HCT116 (cell line): ENCODE measurements around the gene ANO2. TPM values are rescaled to one million over a fixed set of nuclear protein-coding genes. Genes with fewer than 3 reads are reported as not detected.

Experiments used
- ATAC-seq: fragments of 200-7000 bp; cut with Tn5 transposase; 2 replicates; pipeline ENCODE4 v1.9.1; 2020; ENCODE audit warnings: mild to moderate bottlenecking, moderate library complexity
- BruUV-seq: library from RNA; stranded (reverse); fragments of 400-500 nt; replicated peaks from 2 replicates; lab custom pipeline; 2021; lab: Mats Ljungman, UMichigan
- CTCF ChIA-PET: fragments of 300-600 bp; sonication (Branson Sonifier 250); formaldehyde crosslinking; loops from one replicate; lab custom pipeline; 2021; ENCODE audit warnings: antibody characterized with exemption; lab: Charles Lee
- POLR2A ChIA-PET: fragments of 300-600, 350-600 bp; sonication (Branson Sonifier 250); formaldehyde crosslinking; loops from one replicate; lab custom pipeline; 2021; ENCODE audit warnings: antibody characterized with exemption; lab: Charles Lee
- RAD21 ChIA-PET, 2 experiments: fragments of 300-600 bp; sonication (Branson Sonifier 250); formaldehyde crosslinking; loops; one replicate each; lab custom pipeline; 2023; ENCODE audit warnings: low total read pairs in 2 of 2; ENCODE audit not compliant: uncharacterized antibody in 2 of 2, unreplicated experiment in 2 of 2, low non-redundant PET in 1 of 2; lab: Charles Lee
- DNase-seq: peaks from one replicate; pipeline ENCODE4 v3.0.0-alpha.2; 2010; ENCODE audit warnings: low read depth, low spot score
- H2AFZ ChIP-seq: fragments of 200-600 bp; shearing (Covaris generic), sonication (generic); 2 replicates; pipeline ENCODE4 v1.6.1; 2017; ENCODE audit warnings: low read depth, mixed run types, mixed read lengths, antibody characterized with exemption, low read length; ENCODE audit not compliant: poor library complexity, severe bottlenecking
- H3K27ac ChIP-seq: 2 replicates; pipeline ENCODE4 v1.5.1; 2012; ENCODE audit warnings: low read depth, low read length
- H3K27me3 ChIP-seq: fragments of 200-600 bp; sonication (generic); 2 replicates; pipeline ENCODE4 v1.6.1; 2016; ENCODE audit warnings: mixed run types, low read length, mixed read lengths; ENCODE audit not compliant: insufficient read depth
- H3K36me3 ChIP-seq, 2 experiments: fragments of 200-500 bp in 1 of 2; fragments of 200-600 bp in 1 of 2; sonication (Bioruptor generic) in 1 of 2; sonication (generic) in 1 of 2; 2 replicates each; pipeline versions ENCODE4 v1.5.1 to v1.6.1; 2014 to 2016; ENCODE audit warnings: low read length in 2 of 2, inconsistent platforms in 1 of 2, mixed read lengths in 1 of 2, mixed run types in 1 of 2; ENCODE audit not compliant: insufficient read depth in 2 of 2, control insufficient read depth in 1 of 2
- H3K4me1 ChIP-seq, 2 experiments: fragments of 200-600 bp in 1 of 2; sonication (generic) in 1 of 2; 2 replicates each; pipeline versions ENCODE4 v1.5.1 to v1.6.1; 2012 to 2017; ENCODE audit warnings: low read length in 2 of 2, inconsistent platforms in 1 of 2, mild to moderate bottlenecking in 1 of 2, mixed read lengths in 1 of 2, mixed run types in 1 of 2, moderate library complexity in 1 of 2; ENCODE audit not compliant: insufficient read depth in 2 of 2, control insufficient read depth in 1 of 2
- H3K4me2 ChIP-seq: fragments of 200-600 bp; sonication (generic); 2 replicates; pipeline ENCODE4 v1.6.1; 2017; ENCODE audit warnings: mixed run types, low read length, mixed read lengths
- H3K4me3 ChIP-seq, 2 experiments: fragments of 200-600 bp in 1 of 2; sonication (generic) in 1 of 2; replicated peaks in 1 of 2; 2 replicates each; pipeline ENCODE4 v1.5.1; 2011 to 2016; ENCODE audit warnings: low read length in 2 of 2, control low read depth in 1 of 2, low read depth in 1 of 2, mild to moderate bottlenecking in 1 of 2, mixed read lengths in 1 of 2, mixed run types in 1 of 2
- H3K79me2 ChIP-seq: fragments of 200-600 bp; sonication (generic); 2 replicates; pipeline ENCODE4 v1.6.1; 2017; ENCODE audit warnings: mild to moderate bottlenecking, mixed run types, low read length, moderate library complexity, mixed read lengths; ENCODE audit not compliant: insufficient read depth
- H3K9ac ChIP-seq: fragments of 200-600 bp; sonication (generic); 2 replicates; pipeline ENCODE4 v1.6.1; 2016; ENCODE audit warnings: low read length, mixed read lengths
- H3K9me2 ChIP-seq: fragments of 200-600 bp; sonication (generic), shearing (Covaris generic); 2 replicates; pipeline ENCODE4 v1.6.1; 2017; ENCODE audit warnings: mixed run types, mild to moderate bottlenecking, moderate library complexity; ENCODE audit not compliant: insufficient read depth
- H3K9me3 ChIP-seq, 2 experiments: fragments of 200-500 bp in 1 of 2; fragments of 200-600 bp in 1 of 2; sonication (Bioruptor generic) in 1 of 2; sonication (generic) in 1 of 2; 2 replicates each; pipeline ENCODE4 v1.6.1; 2014 to 2017; ENCODE audit warnings: low read length in 2 of 2, mixed read lengths in 2 of 2, inconsistent platforms in 1 of 2, low read depth in 1 of 2, mild to moderate bottlenecking in 1 of 2, mixed run types in 1 of 2, moderate library complexity in 1 of 2; ENCODE audit not compliant: control insufficient read depth in 1 of 2, insufficient read depth in 1 of 2
- H4K20me1 ChIP-seq: fragments of 200-600 bp; sonication (generic), shearing (Covaris generic); 2 replicates; pipeline ENCODE4 v1.6.1; 2017; ENCODE audit warnings: mixed run types, mild to moderate bottlenecking, moderate library complexity; ENCODE audit not compliant: insufficient read depth
- CEBPB ChIP-seq: IDR thresholded peaks from 2 replicates; pipeline ENCODE4 v1.6.1; 2012; ENCODE audit warnings: low read depth
- CTCF ChIP-seq, 3 experiments: fragments of 200-600 bp in 1 of 3; sonication (generic) in 1 of 3; IDR thresholded peaks in 2 of 3; conservative IDR thresholded peaks in 1 of 3; 2 replicates each; pipeline ENCODE4 v1.5.1; 2012 to 2017; ENCODE audit warnings: low read depth in 2 of 3, low read length in 2 of 3, antibody characterized with exemption in 1 of 3, borderline replicate concordance in 1 of 3, control low read depth in 1 of 3, mild to moderate bottlenecking in 1 of 3, mixed read lengths in 1 of 3, mixed run types in 1 of 3, moderate library complexity in 1 of 3; ENCODE audit not compliant: insufficient read depth in 1 of 3
- EGR1 ChIP-seq: IDR thresholded peaks from 2 replicates; pipeline ENCODE4 v1.6.1; 2012; ENCODE audit warnings: low read depth
- ELF1 ChIP-seq: IDR thresholded peaks from 2 replicates; pipeline ENCODE4 v1.6.1; 2012; ENCODE audit warnings: low read depth, borderline replicate concordance
- EZH2 ChIP-seq: fragments of 200-600 bp; sonication (generic); IDR thresholded peaks from 2 replicates; pipeline ENCODE4 v1.6.1; 2017; ENCODE audit warnings: antibody characterized with exemption, mixed run types
- EZH2phosphoT487 ChIP-seq: fragments of 200-600 bp; IDR thresholded peaks from 2 replicates; pipeline ENCODE4 v1.6.1; 2018; ENCODE audit warnings: antibody characterized with exemption, borderline replicate concordance
- FOSL1 ChIP-seq: IDR thresholded peaks from 2 replicates; pipeline ENCODE4 v1.6.1; 2012; ENCODE audit warnings: low read depth
- JUND ChIP-seq: IDR thresholded peaks from 2 replicates; pipeline ENCODE4 v1.6.1; 2012
- RAD21 ChIP-seq: IDR thresholded peaks from 2 replicates; pipeline ENCODE4 v1.6.1; 2012; ENCODE audit warnings: low read depth, mild to moderate bottlenecking
- SP1 ChIP-seq: IDR thresholded peaks from 2 replicates; pipeline ENCODE4 v1.6.1; 2012; ENCODE audit warnings: low read depth
- SRF ChIP-seq: IDR thresholded peaks from 2 replicates; pipeline ENCODE4 v1.6.1; 2012; ENCODE audit warnings: low read depth
- TCF7L2 ChIP-seq: IDR thresholded peaks from 2 replicates; pipeline ENCODE4 v1.7.0; 2011; ENCODE audit warnings: borderline replicate concordance, inconsistent platforms; ENCODE audit not compliant: insufficient read depth, insufficient read length; ENCODE audit errors: extremely low read depth
- YY1 ChIP-seq: IDR thresholded peaks from 2 replicates; pipeline ENCODE4 v1.6.1; 2011; ENCODE audit warnings: low read length, low read depth, moderate library complexity, mild to moderate bottlenecking; ENCODE audit not compliant: insufficient replicate concordance; ENCODE audit errors: extremely low read depth
- ZNF274 ChIP-seq: fragments of 200-500 bp; sonication (Bioruptor generic); IDR thresholded peaks from 2 replicates; pipeline ENCODE4 v1.6.1; 2014; ENCODE audit warnings: mild to moderate bottlenecking, low read depth, low read length, inconsistent platforms
- intact Hi-C: fragments of 100-400 bp; cut with micrococcal nuclease; formaldehyde crosslinking; loops from 2 replicates; pipeline ENCODE4 v1.10.0; 2022
- total RNA-seq: library from RNA; stranded (reverse); gene quantifications from one replicate; pipeline ENCODE4 v1.2.1, GENCODE V29; 2021; ENCODE audit not compliant: unreplicated experiment
- TF ChIP-seq, protein P1 (sequence below): IDR thresholded peaks from 2 replicates; pipeline ENCODE4 v1.6.1; 2011; ENCODE audit warnings: mild to moderate bottlenecking, low read length, moderate library complexity; ENCODE audit not compliant: insufficient replicate concordance; ENCODE audit errors: extremely low read depth
- TF ChIP-seq, protein P2 (sequence below): IDR thresholded peaks from 2 replicates; pipeline ENCODE4 v1.6.1; 2012; ENCODE audit warnings: low read depth
- TF ChIP-seq, protein P3 (sequence below): IDR thresholded peaks from 2 replicates; pipeline ENCODE4 v1.6.1; 2012
- TF ChIP-seq, protein P4 (sequence below): IDR thresholded peaks from 2 replicates; pipeline ENCODE4 v1.6.1; 2012

The ANO2 gene
- total RNA-seq, 1 experiment from 2014 or later: not detected

GRCh38 chr12:5861416-5861815, 83.6 kb downstream of the ANO2 start:
- TF ChIP-seq RAD21 (no peak), EGR1 (no peak), EZH2phosphoT487 (no peak), ELF1 (no peak), ZNF274 (no peak), EZH2 (no peak), CTCF (IDR thresholded peaks at IDR 0.05 in 2 of 3, conservative IDR thresholded peaks at IDR 0.05 in 1 of 3; ENCODE audit: borderline replicate concordance in 1 of 3, insufficient read depth in 1 of 3, low read depth in 2 of 3, low read length in 2 of 3) (no peak), SP1 (no peak), JUND (no peak), TCF7L2 (no peak), CEBPB (no peak), SRF (no peak), FOSL1 (no peak), YY1 (no peak)
- TF ChIP-seq, protein P1, sequence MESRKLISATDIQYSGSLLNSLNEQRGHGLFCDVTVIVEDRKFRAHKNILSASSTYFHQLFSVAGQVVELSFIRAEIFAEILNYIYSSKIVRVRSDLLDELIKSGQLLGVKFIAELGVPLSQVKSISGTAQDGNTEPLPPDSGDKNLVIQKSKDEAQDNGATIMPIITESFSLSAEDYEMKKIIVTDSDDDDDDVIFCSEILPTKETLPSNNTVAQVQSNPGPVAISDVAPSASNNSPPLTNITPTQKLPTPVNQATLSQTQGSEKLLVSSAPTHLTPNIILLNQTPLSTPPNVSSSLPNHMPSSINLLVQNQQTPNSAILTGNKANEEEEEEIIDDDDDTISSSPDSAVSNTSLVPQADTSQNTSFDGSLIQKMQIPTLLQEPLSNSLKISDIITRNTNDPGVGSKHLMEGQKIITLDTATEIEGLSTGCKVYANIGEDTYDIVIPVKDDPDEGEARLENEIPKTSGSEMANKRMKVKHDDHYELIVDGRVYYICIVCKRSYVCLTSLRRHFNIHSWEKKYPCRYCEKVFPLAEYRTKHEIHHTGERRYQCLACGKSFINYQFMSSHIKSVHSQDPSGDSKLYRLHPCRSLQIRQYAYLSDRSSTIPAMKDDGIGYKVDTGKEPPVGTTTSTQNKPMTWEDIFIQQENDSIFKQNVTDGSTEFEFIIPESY: no peak
- TF ChIP-seq, protein P2, sequence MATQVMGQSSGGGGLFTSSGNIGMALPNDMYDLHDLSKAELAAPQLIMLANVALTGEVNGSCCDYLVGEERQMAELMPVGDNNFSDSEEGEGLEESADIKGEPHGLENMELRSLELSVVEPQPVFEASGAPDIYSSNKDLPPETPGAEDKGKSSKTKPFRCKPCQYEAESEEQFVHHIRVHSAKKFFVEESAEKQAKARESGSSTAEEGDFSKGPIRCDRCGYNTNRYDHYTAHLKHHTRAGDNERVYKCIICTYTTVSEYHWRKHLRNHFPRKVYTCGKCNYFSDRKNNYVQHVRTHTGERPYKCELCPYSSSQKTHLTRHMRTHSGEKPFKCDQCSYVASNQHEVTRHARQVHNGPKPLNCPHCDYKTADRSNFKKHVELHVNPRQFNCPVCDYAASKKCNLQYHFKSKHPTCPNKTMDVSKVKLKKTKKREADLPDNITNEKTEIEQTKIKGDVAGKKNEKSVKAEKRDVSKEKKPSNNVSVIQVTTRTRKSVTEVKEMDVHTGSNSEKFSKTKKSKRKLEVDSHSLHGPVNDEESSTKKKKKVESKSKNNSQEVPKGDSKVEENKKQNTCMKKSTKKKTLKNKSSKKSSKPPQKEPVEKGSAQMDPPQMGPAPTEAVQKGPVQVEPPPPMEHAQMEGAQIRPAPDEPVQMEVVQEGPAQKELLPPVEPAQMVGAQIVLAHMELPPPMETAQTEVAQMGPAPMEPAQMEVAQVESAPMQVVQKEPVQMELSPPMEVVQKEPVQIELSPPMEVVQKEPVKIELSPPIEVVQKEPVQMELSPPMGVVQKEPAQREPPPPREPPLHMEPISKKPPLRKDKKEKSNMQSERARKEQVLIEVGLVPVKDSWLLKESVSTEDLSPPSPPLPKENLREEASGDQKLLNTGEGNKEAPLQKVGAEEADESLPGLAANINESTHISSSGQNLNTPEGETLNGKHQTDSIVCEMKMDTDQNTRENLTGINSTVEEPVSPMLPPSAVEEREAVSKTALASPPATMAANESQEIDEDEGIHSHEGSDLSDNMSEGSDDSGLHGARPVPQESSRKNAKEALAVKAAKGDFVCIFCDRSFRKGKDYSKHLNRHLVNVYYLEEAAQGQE: no peak
- TF ChIP-seq, protein P3, sequence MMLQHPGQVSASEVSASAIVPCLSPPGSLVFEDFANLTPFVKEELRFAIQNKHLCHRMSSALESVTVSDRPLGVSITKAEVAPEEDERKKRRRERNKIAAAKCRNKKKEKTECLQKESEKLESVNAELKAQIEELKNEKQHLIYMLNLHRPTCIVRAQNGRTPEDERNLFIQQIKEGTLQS: no peak
- TF ChIP-seq, protein P4, sequence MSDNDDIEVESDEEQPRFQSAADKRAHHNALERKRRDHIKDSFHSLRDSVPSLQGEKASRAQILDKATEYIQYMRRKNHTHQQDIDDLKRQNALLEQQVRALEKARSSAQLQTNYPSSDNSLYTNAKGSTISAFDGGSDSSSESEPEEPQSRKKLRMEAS: no peak
- TF ChIP-seq, all 23 proteins: peak for 0
- intact Hi-C loops: no loop called here
- Histone ChIP-seq H3K27ac (no peak overlapping the region), H3K4me3 (no peak overlapping the region), H3K9me2 (no peaks in the 10 kb centered on the region), H3K9ac (no peak overlapping the region), H3K36me3 (no peaks in the 10 kb centered on the region), H3K9me3 (no peaks in the 10 kb centered on the region), H3K27me3 (peaks cover 24% of the 10 kb centered on the region), H2AFZ (no peak overlapping the region), H4K20me1 (no peaks in the 10 kb centered on the region), H3K4me1 (no peaks in the 10 kb centered on the region), H3K79me2 (no peaks in the 10 kb centered on the region), H3K4me2 (no peak overlapping the region)
- ChIA-PET CTCF (no interaction called here), POLR2A (no interaction called here), RAD21 (no interaction called here)
- BruUV-seq: no TSS peak
- DNase-seq (no peak), ATAC-seq (no peak)
